LNCaP clone FGC (cell line): ENCODE results near the gene NFKBIB.
A peak's percentile ranks its signal among the peaks of the same experiment; 100 is the strongest.
"Not testable (repeated sequence)": the region's sequence is repeated elsewhere in the genome, so short reads cannot be mapped to it uniquely, and the experiment has no call there.

Experiments used
- DNase-seq: peaks from one replicate; pipeline ENCODE4 v3.0.0-alpha.2; 2011; ENCODE audit warnings: low read depth
- H3K4me3 ChIP-seq: 2 replicates; pipeline ENCODE4 v1.5.1; 2011; ENCODE audit warnings: mild to moderate bottlenecking, low read depth, low read length, control low read depth
- TF ChIP-seq, protein P1 (sequence below): IDR thresholded peaks from 2 replicates; pipeline ENCODE4 v1.5.1; 2012; ENCODE audit warnings: mild to moderate bottlenecking; ENCODE audit not compliant: control insufficient read depth, insufficient read depth; ENCODE audit errors: extremely low read depth

Gene NFKBIB

DNA sequence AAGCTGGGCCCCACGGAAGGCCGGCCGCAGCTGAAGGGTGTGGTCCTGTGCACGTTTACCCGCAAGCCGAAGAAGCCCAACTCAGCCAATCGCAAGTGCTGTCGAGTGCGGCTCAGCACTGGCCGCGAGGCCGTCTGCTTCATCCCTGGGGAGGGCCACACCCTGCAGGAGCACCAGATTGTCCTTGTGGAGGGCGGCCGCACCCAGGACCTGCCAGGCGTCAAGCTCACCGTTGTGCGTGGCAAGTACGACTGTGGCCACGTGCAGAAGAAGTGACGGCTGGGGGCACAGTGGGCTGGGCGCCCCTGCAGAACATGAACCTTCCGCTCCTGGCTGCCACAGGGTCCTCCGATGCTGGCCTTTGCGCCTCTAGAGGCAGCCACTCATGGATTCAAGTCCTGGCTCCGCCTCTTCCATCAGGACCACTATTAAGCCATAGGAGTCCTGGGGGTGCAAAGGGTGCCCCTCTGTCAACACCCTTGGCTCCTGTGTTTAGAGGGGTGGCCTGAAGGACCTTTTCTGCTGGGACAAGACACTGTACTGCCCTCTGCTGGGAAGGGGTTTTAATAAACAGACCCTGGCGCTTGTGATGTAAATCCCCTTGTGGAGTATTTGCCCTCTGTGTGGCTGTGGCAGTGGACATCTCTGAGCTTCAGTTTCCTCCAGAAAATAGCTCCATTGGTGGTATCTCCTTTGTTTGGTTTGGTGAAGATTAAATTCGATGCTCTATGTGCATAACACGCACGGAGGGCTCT, 32.8 kb downstream of the NFKBIB start:
- H3K4me3 ChIP-seq: peak overlapping the region; percentile 92; the same call in 1 of the 2 replicates
- TF ChIP-seq, protein P1, sequence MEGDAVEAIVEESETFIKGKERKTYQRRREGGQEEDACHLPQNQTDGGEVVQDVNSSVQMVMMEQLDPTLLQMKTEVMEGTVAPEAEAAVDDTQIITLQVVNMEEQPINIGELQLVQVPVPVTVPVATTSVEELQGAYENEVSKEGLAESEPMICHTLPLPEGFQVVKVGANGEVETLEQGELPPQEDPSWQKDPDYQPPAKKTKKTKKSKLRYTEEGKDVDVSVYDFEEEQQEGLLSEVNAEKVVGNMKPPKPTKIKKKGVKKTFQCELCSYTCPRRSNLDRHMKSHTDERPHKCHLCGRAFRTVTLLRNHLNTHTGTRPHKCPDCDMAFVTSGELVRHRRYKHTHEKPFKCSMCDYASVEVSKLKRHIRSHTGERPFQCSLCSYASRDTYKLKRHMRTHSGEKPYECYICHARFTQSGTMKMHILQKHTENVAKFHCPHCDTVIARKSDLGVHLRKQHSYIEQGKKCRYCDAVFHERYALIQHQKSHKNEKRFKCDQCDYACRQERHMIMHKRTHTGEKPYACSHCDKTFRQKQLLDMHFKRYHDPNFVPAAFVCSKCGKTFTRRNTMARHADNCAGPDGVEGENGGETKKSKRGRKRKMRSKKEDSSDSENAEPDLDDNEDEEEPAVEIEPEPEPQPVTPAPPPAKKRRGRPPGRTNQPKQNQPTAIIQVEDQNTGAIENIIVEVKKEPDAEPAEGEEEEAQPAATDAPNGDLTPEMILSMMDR: peak; percentile 35; the same call in 1 of the 2 replicates
- DNase-seq: no peak

DNA sequence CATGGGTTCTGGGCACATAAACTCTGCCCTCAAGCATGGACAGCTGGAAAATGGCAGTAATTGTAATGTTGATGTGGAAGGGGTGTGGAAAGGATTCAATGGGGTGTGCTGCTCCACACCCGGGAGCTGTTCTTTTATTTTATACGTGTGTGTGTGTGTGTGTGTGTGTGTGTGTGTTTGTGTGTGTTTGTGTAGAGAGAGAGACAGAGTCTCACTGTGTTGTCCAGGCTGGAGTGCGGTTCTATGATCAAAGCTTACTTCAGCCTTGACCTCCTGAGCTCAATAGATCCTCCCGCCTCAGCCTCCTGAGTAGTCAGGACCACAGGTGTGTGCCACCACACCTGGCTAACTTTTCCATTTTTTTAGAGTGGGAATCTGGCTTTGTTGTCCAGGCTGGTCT, 33.8 kb downstream of the NFKBIB start:
- TF ChIP-seq, protein P1: no peak
- no peak for DNase-seq
- no peak overlapping the region for H3K4me3 ChIP-seq

DNA sequence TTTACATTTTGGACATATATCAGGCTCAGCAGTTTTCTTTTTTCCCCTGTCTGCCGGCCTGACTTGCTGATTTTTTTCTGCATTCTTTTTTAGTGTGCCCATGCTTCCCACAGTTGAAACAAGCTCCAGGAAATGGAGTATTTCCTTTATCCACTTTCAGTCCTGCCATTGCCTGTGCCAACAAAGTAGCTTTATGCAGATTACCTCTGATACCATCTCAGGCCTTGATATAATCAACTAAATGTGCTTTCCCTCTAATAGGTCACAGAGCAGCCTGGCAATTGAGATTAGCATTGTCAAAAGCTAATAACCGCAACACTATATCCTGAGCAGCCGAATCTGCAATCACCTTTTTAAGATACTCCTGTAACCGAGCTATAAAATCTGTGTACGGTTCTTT, 40.2 kb downstream of the NFKBIB start:
- no peak overlapping the region for H3K4me3 ChIP-seq
- TF ChIP-seq, protein P1: no peak

DNA sequence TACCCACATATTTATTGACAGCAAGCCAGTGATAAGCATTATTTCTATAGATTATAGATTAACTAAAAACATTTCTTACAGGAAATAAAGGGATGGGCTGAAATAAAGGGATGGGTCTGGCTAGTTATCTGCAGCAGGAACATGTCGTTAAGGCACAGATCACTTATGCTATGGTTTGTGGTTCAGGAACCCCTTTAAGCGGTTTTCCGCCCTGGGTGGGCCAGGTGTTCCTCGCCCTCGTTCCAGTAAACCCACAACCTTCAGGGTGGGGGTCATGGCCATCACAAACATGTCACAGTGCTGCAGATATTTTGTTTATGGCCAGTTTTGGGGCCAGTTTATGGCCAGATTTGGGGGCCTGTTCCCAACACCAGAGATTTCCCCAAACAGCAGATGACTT, 41.7 kb downstream of the NFKBIB start:
- not testable (repeated sequence) for DNase-seq, H3K4me3 ChIP-seq

More for the DNA sequence above, 40.2 kb downstream of the NFKBIB start:
- no peak for DNase-seq

DNA sequence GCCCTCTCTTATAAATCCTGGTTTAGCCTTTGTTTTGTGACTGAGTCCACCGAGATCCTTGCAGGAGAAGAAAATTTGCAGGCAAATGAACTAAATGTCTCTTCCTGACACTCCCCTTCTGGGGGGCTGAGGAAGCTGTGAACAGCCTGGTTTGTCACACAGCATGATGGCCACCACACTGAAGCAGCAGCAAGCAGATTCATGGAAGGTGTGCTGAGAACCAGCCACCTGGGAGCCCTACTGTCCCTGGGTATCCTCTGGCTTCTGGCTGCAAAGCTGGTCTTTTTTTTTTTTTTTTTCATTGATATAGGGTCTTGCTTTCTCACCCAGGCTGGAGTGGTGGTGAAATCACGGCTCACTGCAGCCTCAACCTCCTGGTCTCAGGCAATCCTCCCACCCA, 42.2 kb downstream of the NFKBIB start:
- H3K4me3 ChIP-seq: no peak overlapping the region
- TF ChIP-seq, protein P1: no peak
- no peak for DNase-seq

DNA sequence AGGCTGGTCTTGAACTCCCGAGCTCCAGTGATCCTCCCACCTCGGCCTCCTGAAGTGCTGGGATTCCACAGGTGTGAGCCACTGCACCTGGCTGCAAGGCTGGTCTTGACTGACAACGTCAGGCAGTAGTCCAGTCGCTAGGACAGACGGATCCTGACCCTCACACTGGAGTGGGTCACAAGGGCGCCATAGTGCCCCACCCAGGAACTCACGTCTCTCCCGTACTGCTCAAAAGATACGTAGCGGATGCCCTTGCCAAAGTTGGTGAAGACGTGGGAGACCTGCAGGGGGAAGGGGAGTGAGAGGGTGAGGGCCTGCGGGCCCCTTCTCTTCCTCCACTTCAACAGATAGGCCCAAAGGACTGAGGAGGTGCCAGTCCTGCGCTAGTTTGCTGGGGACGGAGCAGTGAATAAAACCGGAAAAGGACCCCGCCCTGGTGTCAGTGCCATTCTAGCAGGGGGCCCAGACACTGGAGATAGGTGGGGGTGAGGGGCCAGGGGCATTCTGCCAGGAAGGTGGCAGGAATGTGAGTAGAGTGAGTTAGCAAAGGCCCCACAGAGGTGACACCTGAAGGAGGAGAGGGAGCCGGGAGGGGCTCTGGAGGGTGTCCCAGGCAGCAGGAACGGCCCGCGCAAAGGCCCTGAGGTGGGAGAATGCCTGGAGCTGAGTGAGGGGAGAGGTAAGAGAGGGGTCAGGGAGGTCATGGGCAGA, 42.9 kb downstream of the NFKBIB start:
- H3K4me3 ChIP-seq: no peak overlapping the region
- TF ChIP-seq, protein P1: no peak
- no peak for DNase-seq

DNA sequence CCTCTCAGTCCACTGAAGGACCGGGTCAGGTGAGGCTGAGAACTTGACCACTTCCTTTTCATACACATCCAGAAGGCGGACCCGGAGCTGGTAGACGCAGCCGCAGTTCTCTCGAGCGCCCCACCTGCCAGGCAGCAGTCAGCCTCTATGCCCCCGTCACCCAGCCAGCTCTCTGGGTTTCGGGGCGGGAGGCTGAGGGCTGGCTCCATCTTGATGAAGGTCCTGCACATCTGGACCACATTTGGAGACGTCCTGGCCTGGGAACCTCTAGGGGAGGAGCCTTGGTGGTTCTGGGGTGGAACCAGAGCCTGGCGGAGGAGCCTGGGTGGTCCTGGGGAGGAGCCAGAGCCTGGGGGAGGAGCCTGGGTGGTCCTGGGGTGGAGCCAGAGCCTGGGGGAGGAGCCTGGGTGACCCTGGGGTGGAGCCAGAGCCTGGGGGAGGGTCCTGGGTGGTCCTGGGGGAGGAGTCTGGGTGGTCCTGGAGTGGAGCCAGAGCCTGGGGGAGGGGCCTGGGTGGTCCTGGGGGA, 45.3 kb downstream of the NFKBIB start:
- TF ChIP-seq, protein P1: no peak
- no peak for DNase-seq
- H3K4me3 ChIP-seq: no peak overlapping the region
